IPS-NIHi11 (cell line): Measurements from ENCODE around the gene WWP2.

Experiments used
- DNase-seq: peaks from one replicate; pipeline ENCODE4 v3.0.0; 2012; ENCODE audit warnings: mixed read lengths, low spot score

The WWP2 gene

GRCh38 chr16:69859105-69859989 is 97.2 kb downstream of the WWP2 start:
- peak; percentile 82 for DNase-seq

GRCh38 chr16:69860233-69861231 is 98.4 kb downstream of the WWP2 start:
- DNase-seq: no peak

- no peak for DNase-seq
Observed at GRCh38 chr16:69861292-69862030, 99.3 kb downstream of the WWP2 start.

- DNase-seq: no peak
Observed at GRCh38 chr16:69863401-69864281, 101.5 kb downstream of the WWP2 start.

- no peak for DNase-seq
Observed at GRCh38 chr16:69865701-69866100, 103.6 kb downstream of the WWP2 start.

GRCh38 chr16:69867784-69868560 is 105.8 kb downstream of the WWP2 start:
- DNase-seq: no peak

GRCh38 chr16:69870761-69871160 is 108.6 kb downstream of the WWP2 start:
- no peak for DNase-seq

GRCh38 chr16:69871708-69872107 is 109.6 kb downstream of the WWP2 start:
- no peak for DNase-seq

GRCh38 chr16:69872888-69873287 is 110.8 kb downstream of the WWP2 start:
- no peak for DNase-seq

- DNase-seq: no peak
Observed at GRCh38 chr16:69873783-69874182, 111.7 kb downstream of the WWP2 start.

- no peak for DNase-seq
Observed at GRCh38 chr16:69874271-69874670, 112.1 kb downstream of the WWP2 start.

GRCh38 chr16:69880640-69881133 is 118.6 kb downstream of the WWP2 start:
- no peak for DNase-seq

- DNase-seq: no peak
Observed at GRCh38 chr16:69881141-69881540, 119.0 kb downstream of the WWP2 start.

GRCh38 chr16:69883744-69884143 is 121.6 kb downstream of the WWP2 start:
- no peak for DNase-seq

- no peak for DNase-seq
Observed at GRCh38 chr16:69885722-69886121, 123.6 kb downstream of the WWP2 start.

GRCh38 chr16:69886726-69887125 is 124.6 kb downstream of the WWP2 start:
- DNase-seq: no peak

- DNase-seq: no peak
Observed at GRCh38 chr16:69888005-69888590, 126.0 kb downstream of the WWP2 start.

GRCh38 chr16:69889295-69889964 is 127.3 kb downstream of the WWP2 start:
- DNase-seq: no peak
